ENCODE measurements around the gene ANKAR.

DNA sequence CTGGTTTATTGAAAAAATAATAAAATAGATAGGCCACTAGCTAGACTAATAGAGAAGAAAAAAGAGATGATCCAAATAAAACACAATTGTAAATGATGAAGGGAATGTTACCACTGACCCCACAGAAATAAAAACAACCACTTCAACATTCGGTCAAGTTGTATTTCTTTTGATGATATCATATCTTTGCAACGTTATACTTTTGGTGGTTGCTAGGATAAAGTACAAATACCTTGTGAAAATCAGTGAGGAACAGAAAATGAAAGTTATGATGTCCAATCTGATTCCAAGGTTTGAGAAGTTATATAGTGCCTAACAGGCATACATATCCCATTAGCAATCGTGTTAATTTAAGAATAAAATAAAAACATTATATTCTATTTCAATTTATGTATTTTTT lies 19.8 kb upstream of the ANKAR start:
- TF ChIP-seq, protein P1, sequence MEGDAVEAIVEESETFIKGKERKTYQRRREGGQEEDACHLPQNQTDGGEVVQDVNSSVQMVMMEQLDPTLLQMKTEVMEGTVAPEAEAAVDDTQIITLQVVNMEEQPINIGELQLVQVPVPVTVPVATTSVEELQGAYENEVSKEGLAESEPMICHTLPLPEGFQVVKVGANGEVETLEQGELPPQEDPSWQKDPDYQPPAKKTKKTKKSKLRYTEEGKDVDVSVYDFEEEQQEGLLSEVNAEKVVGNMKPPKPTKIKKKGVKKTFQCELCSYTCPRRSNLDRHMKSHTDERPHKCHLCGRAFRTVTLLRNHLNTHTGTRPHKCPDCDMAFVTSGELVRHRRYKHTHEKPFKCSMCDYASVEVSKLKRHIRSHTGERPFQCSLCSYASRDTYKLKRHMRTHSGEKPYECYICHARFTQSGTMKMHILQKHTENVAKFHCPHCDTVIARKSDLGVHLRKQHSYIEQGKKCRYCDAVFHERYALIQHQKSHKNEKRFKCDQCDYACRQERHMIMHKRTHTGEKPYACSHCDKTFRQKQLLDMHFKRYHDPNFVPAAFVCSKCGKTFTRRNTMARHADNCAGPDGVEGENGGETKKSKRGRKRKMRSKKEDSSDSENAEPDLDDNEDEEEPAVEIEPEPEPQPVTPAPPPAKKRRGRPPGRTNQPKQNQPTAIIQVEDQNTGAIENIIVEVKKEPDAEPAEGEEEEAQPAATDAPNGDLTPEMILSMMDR (conservative IDR thresholded peaks at IDR 0.05; ENCODE audit: low read depth, low read length), result no peak
- TF ChIP-seq EZH2 (IDR thresholded peaks at IDR 0.05; ENCODE audit: borderline replicate concordance, low read depth, low read length, poor library complexity, severe bottlenecking), result no peak
